ENCODE results near the gene GNA15.
"Not testable (repeated sequence)": the region's sequence is repeated elsewhere in the genome, so short reads cannot be mapped to it uniquely, and the experiment has no call there.

GNA15 gene, protein sequence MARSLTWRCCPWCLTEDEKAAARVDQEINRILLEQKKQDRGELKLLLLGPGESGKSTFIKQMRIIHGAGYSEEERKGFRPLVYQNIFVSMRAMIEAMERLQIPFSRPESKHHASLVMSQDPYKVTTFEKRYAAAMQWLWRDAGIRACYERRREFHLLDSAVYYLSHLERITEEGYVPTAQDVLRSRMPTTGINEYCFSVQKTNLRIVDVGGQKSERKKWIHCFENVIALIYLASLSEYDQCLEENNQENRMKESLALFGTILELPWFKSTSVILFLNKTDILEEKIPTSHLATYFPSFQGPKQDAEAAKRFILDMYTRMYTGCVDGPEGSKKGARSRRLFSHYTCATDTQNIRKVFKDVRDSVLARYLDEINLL

DNA sequence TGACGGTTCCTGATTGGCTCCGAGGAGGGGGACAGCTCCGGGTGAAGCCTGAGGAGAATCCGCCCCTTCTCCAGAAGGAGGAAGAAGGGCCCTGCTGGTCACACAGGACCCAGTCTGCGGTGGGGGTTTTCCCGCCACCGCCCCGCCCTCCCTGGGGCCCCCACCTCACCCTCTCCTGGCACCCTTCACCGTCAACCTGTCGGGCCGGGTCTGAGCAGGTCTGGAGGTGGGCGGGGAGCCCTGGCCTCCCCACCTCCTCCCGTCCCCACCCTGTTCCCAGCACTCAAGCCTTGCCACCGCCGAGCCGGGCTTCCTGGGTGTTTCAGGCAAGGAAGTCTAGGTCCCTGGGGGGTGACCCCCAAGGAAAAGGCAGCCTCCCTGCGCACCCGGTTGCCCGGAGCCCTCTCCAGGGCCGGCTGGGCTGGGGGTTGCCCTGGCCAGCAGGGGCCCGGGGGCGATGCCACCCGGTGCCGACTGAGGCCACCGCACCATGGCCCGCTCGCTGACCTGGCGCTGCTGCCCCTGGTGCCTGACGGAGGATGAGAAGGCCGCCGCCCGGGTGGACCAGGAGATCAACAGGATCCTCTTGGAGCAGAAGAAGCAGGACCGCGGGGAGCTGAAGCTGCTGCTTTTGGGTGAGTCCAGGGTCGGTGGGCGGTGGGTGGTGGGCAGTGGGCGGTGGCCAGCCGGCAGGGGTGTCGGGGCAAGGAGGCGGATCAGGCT, at the start of gene GNA15:
Gene GNA15, plus strand, starts transcription at position 73 of the 723 bp plus-strand sequence. Its CDS starts 418 bp downstream, at position 491.
- DNase-seq (ENCODE audit: low read depth): no peak

DNA sequence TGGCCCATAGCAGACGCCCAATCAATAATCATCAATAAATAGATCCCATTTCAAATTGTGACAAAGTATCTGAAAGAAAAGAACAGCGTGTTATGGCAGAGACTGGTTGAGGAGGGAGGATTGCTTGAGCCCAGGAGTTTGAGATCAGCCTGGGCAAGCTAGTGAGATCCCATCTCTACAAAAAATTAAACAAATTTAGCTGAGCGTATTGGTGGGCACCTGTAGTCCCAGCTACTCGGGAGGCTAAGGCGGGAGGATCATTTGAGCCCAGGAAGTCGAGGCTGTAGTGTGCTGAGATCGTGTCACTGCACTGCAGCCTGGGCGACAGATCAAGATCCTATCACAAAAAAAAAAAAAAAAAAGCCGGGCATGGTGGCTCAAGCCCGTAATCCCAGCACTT, 48.1 kb upstream of the GNA15 start:
- DNase-seq (ENCODE audit: low read depth): no peak

DNA sequence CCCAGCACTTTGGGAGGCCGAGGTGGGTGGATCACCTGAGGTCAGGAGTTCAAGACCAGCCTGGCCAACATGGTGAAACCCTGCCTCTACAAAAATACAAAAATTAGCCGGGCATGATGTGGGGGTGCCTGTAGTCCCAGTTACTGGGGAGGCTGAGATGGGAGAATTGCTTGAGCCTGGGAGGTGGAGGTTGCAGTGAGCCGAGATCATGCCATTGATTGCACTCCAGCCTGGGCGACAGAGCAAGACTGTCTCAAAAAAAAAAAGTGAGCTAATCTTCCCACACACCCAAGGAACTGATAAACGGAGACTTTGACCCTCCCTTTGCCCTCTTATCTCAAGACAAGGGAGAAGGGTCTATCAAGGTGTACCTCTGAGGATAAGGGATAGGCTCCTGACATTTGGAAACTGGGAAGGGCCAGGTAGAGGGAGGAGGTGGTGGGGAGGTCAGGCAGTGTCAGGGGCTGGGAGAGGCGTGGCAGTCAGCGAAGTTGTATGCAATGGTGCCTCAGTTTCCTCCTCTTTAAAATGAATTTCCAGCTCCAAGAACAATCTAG, 46.5 kb upstream of the GNA15 start:
- DNase-seq (ENCODE audit: low read depth): not testable (repeated sequence)

DNA sequence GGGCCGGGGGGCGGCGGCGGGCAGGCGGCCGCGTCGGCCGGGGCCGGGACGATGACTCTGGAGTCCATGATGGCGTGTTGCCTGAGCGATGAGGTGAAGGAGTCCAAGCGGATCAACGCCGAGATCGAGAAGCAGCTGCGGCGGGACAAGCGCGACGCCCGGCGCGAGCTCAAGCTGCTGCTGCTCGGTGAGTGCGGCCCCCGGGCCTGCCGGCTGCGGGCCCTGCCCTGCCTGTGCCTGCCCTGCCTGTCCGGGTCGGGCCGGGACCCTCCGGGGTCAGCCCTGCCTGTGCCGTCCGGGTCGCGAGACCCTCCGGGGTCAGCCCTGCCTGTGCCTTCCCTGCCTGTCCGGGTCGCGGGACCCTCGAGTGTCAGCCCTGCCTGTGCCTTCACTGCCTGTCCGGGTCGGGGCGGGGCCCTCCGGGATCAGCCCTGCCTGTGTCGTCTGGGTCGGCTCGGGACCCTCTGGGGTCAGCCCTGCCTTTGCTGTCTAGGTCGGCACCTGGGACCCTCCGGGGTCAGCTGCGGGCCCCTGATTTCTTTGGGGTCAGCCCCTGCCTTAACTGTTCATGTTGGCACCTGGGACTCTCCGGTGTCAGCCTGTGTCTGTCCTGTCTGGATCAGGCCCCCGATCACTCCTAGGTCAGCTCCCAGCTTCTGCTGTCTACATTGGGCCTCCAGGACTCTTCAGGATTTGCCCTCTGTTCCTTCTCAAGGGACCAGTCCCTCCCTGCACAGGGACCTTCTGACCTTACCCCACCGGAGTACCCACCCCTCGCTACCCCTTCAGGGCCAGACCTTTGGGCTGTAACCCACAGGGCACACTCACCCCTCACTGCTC, 41.0 kb upstream of the GNA15 start:
- DNase-seq (ENCODE audit: low read depth): no peak

DNA sequence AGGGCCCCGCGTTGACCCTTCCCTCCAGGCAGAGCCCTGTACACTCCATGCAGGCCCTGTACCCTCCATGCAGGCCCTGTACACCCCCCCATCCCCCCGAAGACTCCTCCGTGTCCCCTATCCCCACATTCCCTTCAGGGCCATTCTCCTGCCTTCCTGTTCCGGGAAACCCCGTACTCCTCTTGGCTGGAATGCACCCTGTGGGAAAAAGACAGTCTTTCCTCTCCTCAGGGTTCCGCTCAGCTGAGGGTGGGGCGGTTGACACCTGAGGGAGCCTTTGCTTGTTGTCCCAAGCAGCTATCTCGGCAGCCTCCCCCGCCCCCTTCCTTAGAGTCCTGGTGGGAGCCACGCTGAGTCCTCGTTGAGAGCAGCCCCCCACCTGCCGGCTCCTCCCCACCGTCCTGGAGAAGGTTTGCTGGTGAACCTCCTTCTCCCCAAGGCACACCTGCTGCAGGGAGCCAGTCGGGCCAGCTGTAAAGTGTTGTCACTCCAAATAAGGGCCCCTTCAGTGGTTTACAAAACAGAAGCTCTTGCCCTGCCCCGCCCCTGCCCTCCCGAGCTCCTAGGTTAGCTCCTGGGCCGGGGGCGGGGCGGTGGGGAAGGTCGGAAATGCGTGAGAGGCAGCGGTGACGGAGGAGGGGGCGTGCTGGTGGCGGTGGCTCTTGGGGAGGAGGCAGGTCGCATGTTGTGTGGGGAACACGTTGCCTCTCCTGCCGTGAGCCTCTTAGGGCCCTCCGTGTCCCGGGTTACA, 40.2 kb upstream of the GNA15 start:
- no peak for DNase-seq (ENCODE audit: low read depth)

DNA sequence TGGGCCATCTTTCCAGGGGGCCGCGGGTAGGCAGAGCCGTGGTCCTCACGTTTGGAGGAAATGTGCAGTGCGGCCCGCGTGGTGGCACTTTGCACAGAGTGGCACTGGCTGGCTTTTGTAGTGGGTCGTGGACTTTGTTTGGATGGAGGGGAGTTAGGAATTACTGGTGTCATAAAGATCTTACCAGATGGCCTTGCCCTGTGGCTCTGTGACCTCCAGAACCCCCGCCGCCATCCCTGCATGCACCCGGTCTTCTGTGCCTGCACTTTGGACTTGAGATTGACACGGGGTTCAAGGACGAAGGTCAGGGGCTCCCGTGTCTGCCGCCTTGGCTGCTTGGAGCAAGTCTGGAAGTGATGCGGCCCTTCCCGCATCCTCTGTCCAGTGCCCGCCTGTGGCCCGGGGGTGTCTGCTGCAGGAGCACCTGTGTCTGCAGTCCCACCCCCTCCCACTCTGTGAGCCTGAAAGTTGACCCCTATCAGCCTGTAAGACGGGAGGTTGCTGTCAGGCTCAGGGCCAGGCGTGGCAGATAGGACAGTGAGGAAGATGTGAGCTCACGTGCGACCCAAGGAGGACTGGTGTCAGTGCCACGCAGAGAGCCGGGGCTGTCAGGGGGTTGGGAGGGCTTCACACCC, 39.4 kb upstream of the GNA15 start:
- DNase-seq (ENCODE audit: low read depth): no peak

DNA sequence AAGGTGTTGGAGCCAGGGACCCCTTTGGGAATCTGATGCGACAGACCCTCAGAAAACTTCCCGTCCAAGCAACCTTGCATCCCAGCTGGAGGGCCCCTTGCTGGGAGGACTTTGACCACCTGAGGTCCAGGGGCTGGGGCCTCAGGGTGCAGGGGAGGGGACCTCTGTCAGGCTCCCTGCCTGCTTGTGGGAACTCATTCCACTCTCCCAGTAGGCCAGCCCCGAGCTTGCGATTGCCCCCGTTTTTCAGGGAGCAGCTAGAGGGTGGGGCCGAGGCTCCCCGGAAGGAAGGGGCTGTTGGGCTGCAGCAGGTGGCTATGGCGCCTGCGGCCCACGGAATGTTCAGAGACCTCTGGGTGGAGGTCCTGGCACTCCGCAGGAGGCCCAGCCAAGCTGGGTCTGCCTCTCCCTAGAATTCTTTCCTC, 38.9 kb upstream of the GNA15 start:
- no peak for DNase-seq (ENCODE audit: low read depth)

DNA sequence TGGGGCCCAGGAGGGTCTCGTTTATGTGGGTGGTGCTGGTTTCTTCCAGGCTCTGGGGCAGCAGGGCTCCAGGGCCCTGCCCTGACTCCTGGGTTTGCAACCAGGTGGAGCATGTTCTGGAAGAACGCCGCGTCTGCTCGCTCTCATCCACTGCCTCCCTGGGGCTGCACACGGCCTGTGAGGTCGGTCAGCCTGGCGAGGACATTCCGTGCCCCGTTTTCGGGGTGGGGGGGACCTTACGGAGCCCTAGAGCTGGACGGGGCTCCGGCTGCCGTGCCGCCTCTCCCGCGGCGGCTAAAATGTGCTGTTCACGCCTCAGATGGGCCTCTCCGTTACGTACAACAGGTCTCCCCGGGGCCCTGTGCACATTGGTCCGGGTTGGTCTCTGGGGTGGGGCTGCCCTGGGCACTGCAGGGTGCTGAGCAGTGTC, 38.4 kb upstream of the GNA15 start:
- DNase-seq (ENCODE audit: low read depth): no peak

DNA sequence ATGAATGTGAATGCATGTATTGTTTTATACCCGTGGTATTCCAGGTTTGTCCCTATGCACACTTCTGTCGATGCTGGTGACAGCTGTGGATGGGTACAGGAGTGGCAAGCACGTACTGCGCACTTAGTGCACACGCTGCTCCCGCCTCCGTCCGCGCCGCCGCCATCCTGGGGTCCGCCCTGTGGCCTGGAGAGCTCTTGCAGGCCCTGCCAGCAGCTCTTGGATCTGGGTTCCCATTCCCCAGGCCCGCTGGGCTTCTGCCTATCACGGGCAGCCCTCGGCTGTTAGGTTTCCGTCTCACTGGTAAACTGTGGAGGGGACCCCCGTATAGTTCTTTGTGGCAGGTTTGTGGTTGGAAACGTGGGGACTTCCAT, 37.7 kb upstream of the GNA15 start:
- DNase-seq (ENCODE audit: low read depth): no peak

DNA sequence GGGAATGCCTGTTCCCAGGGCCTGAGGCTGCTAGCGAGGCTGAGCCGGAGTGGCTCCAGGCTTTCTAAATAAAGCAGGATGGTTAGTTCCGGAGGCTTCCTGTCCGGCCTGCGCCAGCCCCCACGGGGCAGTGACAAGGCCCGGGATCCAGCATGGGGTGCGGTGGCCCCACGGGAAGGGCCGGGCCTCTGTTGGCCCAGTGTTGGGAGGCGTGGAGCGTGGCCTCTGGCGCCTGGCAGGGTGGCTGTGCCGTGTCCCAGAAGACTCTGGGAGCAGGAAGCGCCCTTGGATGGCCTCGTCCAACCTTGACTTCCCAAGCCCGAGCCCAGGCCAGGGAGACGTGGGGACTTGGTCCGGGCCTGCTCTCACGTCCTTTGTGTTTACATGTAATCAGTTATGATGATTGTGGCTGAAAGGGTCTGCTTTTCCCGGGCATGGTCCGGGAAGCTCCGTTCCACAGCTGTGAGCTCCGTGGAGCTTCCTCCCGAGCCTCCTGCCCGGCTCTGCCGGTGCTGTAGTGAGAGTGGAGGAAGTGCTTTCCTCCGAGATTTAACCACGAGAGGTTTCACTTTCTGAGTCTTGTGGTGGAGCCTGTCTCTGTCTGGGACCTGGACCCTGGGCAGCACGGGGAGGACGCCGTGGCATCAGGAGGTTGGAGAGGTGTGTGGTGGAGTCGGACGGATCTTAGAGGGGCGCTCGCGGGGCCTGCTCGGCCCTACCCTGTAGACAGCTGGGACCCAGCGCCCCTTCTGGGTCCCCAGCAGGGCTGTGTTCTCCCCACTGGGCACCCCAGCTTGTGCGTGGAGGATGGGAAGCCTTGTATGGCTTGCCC, 37.1 kb upstream of the GNA15 start:
- peak; percentile 18 for DNase-seq (ENCODE audit: low read depth)

DNA sequence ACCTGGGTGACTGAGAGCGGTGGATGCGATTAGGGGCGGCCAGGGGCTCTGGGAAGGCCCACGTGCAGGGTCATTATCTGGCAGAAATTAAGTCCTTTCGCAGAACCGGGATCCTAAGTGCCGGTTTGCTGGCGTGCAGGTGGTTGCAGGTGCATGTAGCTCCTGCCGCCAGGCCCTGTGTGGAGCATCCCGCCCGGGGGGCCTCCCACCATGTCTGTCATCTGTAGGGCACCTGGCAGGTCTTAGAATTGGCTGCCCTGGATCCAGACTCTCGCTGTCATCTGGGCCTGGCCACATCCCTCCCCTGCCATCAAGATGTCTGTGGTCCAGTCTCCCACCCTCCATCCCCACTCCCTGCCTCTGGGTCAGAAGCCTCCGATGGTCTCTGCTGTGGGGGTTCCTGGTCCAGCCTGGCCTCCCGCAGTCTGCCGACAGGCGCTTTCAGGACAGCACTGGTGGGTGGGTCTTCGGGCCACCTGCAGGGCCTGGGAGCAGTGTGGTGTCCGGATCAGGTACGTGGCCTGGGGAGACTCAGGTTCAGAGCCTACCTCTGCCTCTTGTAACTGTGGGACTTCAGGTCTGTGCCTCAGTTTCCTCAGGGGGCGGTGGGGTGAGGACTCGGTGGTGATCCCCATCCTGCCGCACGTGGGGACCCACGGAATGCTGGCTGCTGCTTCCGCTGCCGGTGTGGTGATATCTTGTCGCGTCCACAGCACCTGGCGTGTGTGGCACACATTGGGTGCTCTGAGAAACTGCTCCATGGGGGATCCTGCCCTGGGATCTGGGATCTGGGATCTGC, 36.3 kb upstream of the GNA15 start:
- no peak for DNase-seq (ENCODE audit: low read depth)

DNA sequence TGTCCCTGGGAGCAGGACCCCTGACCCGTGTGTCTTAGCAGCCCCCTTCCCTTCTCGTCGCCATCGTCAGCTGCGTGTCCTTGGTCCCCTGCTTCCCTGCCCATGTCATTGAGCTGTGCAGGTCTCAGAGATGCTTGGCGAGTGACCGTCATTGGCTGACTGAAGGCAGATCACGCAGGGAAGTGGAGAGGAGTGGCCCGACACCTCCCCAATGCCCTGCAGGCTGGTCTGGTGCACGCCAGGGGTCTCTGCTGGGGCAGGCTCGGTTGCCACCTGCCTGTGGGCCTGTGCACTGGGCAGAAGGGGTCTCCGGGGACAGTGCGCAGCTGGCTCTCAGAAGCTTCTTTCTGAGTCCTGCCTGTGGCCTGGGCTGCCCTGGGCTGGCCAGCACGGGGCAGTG, 35.5 kb upstream of the GNA15 start:
- DNase-seq (ENCODE audit: low read depth): no peak

DNA sequence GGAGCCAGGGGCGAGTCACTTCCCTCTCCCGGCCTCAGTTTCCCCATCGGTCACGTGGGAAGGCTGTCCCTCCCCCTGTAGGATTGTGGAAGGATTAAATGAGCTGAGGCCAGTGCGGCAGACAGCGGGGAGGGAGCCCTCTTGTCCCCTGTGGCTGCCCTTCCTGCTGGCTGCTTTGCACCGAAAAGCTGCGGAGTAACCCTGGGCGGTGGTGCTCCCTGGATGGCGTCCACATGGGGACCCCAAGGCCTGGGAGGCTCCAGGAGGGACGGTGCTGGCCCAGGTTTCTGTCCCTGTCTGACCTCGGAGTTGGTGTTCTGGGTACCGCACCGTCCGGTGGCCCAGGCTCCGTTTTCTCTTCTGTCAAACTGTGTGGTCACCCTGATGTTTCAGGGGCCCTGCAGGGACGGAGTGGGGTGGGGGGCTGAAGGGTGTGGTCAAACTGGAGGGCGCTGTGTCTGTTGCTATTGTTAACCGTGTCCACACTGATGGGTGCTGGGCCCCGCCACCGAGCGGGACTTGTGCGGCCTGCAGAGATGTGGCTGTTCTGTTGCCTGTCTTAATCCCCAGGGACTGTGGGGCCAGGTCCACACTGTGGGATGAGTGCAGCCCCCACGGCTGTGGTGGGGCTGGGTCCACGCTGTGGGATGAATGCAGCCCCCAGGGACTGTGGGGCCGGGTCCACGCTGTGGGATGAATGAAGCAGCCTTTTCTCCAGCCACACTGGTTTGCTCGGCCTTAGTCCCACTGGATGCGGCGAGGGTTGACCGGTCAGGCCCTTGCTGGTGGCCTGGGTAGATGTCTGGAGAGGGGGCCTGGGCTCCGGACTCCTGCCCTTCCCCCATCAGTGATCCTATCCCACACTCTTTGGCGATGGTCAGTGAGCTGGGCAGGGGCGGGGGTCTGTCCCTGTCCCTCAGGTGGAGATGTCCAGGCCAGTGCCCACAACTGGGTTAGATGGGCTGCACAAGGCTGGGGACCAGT, 34.8 kb upstream of the GNA15 start:
- no peak for DNase-seq (ENCODE audit: low read depth)

DNA sequence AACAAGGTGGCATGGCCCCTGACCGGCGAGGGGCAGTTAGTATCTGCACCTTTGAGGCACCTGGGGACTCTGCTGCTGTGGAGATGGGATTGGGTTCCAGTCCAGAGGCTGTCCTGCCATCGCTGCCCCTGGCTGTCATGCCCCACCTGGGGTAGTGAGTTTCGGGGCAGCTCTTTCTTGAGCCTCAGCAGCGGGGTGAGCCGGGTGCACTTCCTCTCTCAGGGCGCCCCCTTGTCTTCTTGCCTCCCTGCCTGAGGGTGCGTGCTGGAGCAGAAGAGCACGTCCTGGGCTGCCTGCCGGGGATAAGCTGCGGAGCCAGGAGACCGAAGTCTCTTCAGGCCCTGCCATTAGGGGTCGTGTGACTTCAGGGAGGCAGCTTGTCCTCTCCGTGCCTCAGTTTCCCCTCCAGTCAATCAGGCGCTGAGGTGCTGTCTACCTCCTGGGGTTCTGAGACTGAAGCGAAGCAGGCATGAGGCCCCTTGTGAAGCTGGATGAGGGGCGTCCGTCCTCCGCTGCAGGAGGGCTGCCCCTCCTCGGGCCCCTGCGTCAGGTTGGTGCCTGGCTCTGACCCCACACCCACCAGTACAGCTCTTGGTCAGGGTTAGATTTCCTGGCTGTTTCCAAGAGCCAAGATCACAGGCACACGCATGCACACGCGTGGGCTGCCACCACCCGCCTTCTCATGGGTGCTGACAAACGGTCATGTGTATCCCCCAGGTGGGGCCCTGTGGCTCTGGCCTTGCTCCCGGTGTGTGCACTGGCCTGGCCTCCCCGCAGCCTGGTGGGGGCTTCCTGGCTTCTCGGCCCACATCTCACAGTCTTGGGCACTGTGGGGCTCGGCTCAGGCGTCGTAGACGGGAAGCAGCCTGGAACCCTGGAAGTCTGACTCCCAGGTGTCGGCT, 33.3 kb upstream of the GNA15 start:
- no peak for DNase-seq (ENCODE audit: low read depth)

DNA sequence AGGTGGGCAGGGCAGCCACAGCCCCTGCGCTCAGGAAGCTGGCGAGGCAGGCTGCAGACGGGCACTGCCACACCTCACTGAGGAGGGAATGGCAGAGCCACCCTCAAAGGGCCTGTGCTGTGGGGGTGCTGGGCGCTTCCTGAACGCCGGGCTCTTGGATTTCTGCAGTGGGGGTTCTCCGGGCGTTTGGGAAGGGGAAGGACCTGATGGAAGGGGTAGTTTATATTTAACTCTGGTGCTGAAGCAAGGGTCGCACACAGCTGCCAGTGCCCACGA, 31.2 kb upstream of the GNA15 start:
- no peak for DNase-seq (ENCODE audit: low read depth)

DNA sequence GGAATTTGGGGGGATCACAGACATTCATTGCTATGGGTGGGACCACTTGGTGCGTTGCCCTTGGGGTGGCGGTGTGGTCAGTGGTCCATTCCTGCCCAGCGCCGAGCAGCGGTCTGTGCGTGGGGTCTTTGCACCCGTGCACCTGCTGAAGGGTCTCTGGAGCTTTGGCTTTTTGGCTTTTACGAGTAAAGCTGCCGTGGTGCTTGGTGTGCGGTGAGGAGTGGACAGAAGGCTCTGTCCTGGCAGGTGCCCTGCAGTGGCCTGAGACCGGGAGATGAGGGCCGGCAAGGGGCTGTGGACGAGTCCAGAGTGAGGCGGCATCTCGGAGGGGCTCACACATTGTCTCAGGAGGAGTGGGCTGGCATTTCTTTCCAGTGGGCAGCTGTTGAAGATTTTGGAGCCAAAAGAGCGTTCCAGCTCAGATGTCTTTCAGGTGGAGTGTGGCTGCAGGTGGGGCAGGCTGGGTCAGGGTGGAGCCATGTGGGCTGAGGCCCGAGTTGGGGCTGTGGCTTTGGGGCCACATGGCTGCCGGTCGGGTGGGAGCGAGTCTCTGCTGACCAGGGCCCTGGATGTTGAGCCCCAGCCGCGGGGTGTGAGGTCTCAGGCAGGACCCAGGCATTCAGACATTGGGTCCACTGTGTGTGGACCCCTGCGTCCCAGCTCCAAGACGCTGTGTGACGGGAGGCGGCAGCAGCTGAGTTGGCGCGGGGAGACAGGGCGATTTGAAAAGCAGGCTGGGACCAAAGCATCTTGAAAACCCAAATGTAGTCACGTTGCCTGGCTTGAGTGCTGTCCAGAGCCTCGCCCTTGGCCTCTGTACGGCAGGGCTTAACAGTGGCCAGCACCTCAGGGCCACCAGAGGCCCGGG, 30.0 kb upstream of the GNA15 start:
- no peak for DNase-seq (ENCODE audit: low read depth)

Measured in GM04503 (cell line).